ENCODE data around the gene AMMECR1. TPM values are rescaled to one million over a fixed set of nuclear protein-coding genes. Genes with fewer than 3 reads are reported as not detected.

Gene AMMECR1
- total and polyA plus RNA-seq, 2 of the 8 experiments (the other 6 are each of a cell fraction or from before 2014, with no cell fraction given): 10.2 to 21.2 TPM

DNA sequence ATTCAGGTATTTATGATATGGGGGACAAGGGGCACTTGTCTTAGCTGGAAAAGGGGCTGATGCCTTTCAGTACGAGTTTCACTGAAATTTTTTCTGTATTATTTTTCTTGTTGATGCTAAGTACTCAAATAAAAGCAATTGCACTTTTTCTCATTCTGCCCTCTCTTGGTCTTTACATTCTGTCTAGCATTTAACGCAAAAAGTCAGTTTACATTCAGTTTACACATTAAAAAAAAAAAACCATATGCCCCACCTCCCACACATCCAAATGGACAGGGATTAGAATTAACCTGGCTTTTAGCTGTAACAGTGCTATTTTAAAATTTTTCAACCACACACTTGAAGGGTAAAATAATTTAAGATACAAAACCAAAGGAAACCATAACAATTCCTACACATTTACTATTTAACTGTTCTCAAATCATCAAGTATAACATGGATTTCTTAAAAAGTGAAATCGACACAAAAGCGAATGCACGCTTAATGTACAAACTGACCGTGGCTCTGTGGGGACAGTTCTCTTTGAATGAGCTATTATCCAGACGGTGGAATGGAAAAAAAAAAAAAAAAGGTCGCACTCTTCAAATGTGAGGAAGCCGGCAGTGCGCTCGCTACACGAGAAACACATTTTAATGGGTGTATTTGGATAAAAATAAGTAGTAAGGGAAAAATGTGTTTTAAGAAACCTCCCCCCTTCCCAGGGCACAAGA lies 1.4 kb downstream of the AMMECR1 start:
- Histone ChIP-seq H4K8ac (ENCODE audit: extremely low read depth, insufficient read depth, low read length) (no peak overlapping the region), H3K27me3 (replicated peaks in 1 of 4; ENCODE audit: control insufficient read depth in 3 of 4, extremely low read depth in 1 of 4, insufficient read depth in 3 of 4, low read length in 3 of 4) (no peaks in the 10 kb centered on the region), H3K79me2 (ENCODE audit: control insufficient read depth in 1 of 2, insufficient read depth in 2 of 2, low read length in 2 of 2) (peaks cover 0 to 56% of the 10 kb centered on the region in 2 experiments; a peak in 3 of 4 replicates), H3K4ac (replicated peaks; ENCODE audit: insufficient read length, low read depth, low read length) (no peak overlapping the region), H3K36me3 (ENCODE audit: control insufficient read depth in 2 of 4, insufficient read depth in 4 of 4, low read length in 3 of 4) (no peaks in the 10 kb centered on the region), H3K9ac (replicated peaks in 1 of 4; ENCODE audit: extremely low read depth in 1 of 4, low read depth in 3 of 4, low read length in 3 of 4) (peak overlapping the region in 1 of 4 experiments; percentile 88; a peak in 1 of 7 replicates), H2BK12ac (ENCODE audit: low read depth, low read length) (no peak overlapping the region), H4K20me1 (replicated peaks in 1 of 2; ENCODE audit: control insufficient read depth in 1 of 2, insufficient read depth in 2 of 2, low read length in 2 of 2) (peaks cover 0 to 2% of the 10 kb centered on the region in 2 experiments), H3K9me3 (ENCODE audit: insufficient read depth in 2 of 2, low read depth in 1 of 2, low read length in 1 of 2) (no peaks in the 10 kb centered on the region), H3K4me2 (ENCODE audit: insufficient read depth in 1 of 2, low read depth in 2 of 2, low read length in 2 of 2) (peak overlapping the region; percentile 60 to 92), H3K4me1 (replicated peaks in 1 of 4; ENCODE audit: control insufficient read depth in 3 of 4, insufficient read depth in 4 of 4, low read length in 3 of 4) (peaks cover 0 to 19% (median 4%) of the 10 kb centered on the region in 4 experiments; a peak in 4 of 7 replicates), H3K18ac (ENCODE audit: extremely low read depth, low read length) (no peak overlapping the region; the same call in 1 of the 2 replicates), H2BK5ac (ENCODE audit: low read depth, low read length) (no peak overlapping the region), H3K56ac (replicated peaks; ENCODE audit: insufficient read length, low read depth, low read length) (no peak overlapping the region), H2AFZ (ENCODE audit: low read length) (no peak overlapping the region), H4K91ac (replicated peaks; ENCODE audit: insufficient read length, low read length) (no peak overlapping the region), H4K5ac (ENCODE audit: insufficient read length, low read depth, low read length) (no peak overlapping the region), H2BK20ac (ENCODE audit: low read length) (no peak overlapping the region), H3K23me2 (ENCODE audit: low read depth, low read length) (0 out of 2 replicates have a peak, but pooled peaks cover 4% of the 10 kb centered on the region), H2BK120ac (replicated peaks; ENCODE audit: low read depth, low read length) (no peak overlapping the region), H3K79me1 (ENCODE audit: low read depth, low read length) (no peaks in the 10 kb centered on the region), H3K23ac (ENCODE audit: insufficient read length) (no peak overlapping the region), H2BK15ac (ENCODE audit: low read length) (no peak overlapping the region), H2AK5ac (ENCODE audit: low read depth, low read length) (no peak overlapping the region), H3K4me3 (ENCODE audit: extremely low read depth in 1 of 4, insufficient read depth in 2 of 4, low read depth in 3 of 4, low read length in 4 of 4) (peak overlapping the region; percentile 79 to 97 (median 87)), H3K14ac (ENCODE audit: insufficient read length) (no peak overlapping the region), H3K27ac (ENCODE audit: low read depth, low read length) (no peak overlapping the region)
- FAIRE-seq (no peak), DNase-seq (ENCODE audit: low read depth in 1 of 2, low spot score in 2 of 2) (no peak)
- CTCF ChIA-PET (ENCODE audit: partially characterized antibody): interaction anchor here (0.6 to 1.4 kb wide), 4 partner anchors 46 to 158 kb away, joined by 3 to 4 read pairs (median 4); no protein-coding TSS in a partner anchor
- POLR2A ChIA-PET (ENCODE audit: partially characterized antibody): interaction anchor here (0.5 kb wide), 1 partner anchor 76 kb away, joined by 3 read pairs; no protein-coding TSS in a partner anchor
- no peak for TF ChIP-seq POLR2AphosphoS5 (IDR thresholded peaks at IDR 0.05; ENCODE audit: low read depth, low read length)
- no peak for TF ChIP-seq SUZ12 (IDR thresholded peaks at IDR 0.05; ENCODE audit: low read length)
- TF ChIP-seq SIN3A (conservative IDR thresholded peaks at IDR 0.05 in 1 of 2, IDR thresholded peaks at IDR 0.05 in 1 of 2; ENCODE audit: low read depth in 1 of 2, low read length in 2 of 2): no peak
- TF ChIP-seq PHF8 (conservative IDR thresholded peaks at IDR 0.05; ENCODE audit: low read depth, low read length): no peak
- TF ChIP-seq HDAC6 (IDR thresholded peaks at IDR 0.05; ENCODE audit: low read depth, low read length): no peak
- 8% methylated on average over 10 of the region's 12 CpGs; no CpG with 5 or more reads in 1 of the 2 experiments for WGBS, 2 experiments (ENCODE audit: extremely low coverage in 1 of 2, insufficient coverage in 1 of 2, insufficient read length in 1 of 2, insufficient replicate concordance in 2 of 2, low coverage in 1 of 2, low lambda C conversion rate in 2 of 2, missing lambda C conversion rate in 1 of 2)
